Neural progenitor cell (in vitro differentiated cells): ENCODE measurements around the gene BCL2L13. TPM values are rescaled to one million over a fixed set of nuclear protein-coding genes. Genes with fewer than 3 reads are reported as not detected.

ENCODE experiments used
- DNase-seq: peaks from one replicate; pipeline ENCODE4 v3.0.0-alpha.2; 2016; ENCODE audit warnings: low spot score
- H2AFZ ChIP-seq: fragments of 200-600 bp; sonication (generic); replicated peaks from 2 replicates; pipeline ENCODE4 v1.6.1; 2016; ENCODE audit warnings: antibody characterized with exemption
- H3F3A ChIP-seq: fragments of 200-600 bp; sonication (generic); 2 replicates; pipeline ENCODE4 v1.6.1; 2016; ENCODE audit warnings: antibody characterized with exemption, low read depth
- H3K27ac ChIP-seq: fragments of 200-600 bp; sonication (generic); 2 replicates; pipeline ENCODE4 v1.5.1; 2016; ENCODE audit warnings: mild to moderate bottlenecking
- H3K27me3 ChIP-seq: fragments of 200-600 bp; sonication (generic); 2 replicates; pipeline ENCODE4 v1.6.1; 2016; ENCODE audit warnings: mild to moderate bottlenecking, moderate library complexity
- H3K36me3 ChIP-seq: fragments of 200-600 bp; sonication (generic); 2 replicates; pipeline ENCODE4 v1.5.1; 2016
- H3K4me1 ChIP-seq: fragments of 200-600 bp; sonication (generic); 2 replicates; pipeline ENCODE4 v1.6.1; 2016; ENCODE audit warnings: mixed run types
- H3K4me2 ChIP-seq: fragments of 200-600 bp; sonication (generic); 2 replicates; pipeline ENCODE4 v1.6.1; 2016
- H3K4me3 ChIP-seq: fragments of 200-600 bp; sonication (generic); 2 replicates; pipeline ENCODE4 v1.5.1; 2016
- H3K79me2 ChIP-seq: fragments of 200-600 bp; sonication (generic); 2 replicates; pipeline ENCODE4 v1.6.1; 2016; ENCODE audit warnings: low read depth
- H3K9ac ChIP-seq: fragments of 200-600 bp; sonication (generic); 2 replicates; pipeline ENCODE4 v1.6.1; 2016
- H3K9me3 ChIP-seq: fragments of 200-600 bp; sonication (generic); 2 replicates; pipeline ENCODE4 v1.5.1; 2016; ENCODE audit warnings: low read depth
- H4K20me1 ChIP-seq: fragments of 200-600 bp; sonication (generic); 2 replicates; pipeline ENCODE4 v1.6.1; 2016; ENCODE audit warnings: low read depth
- H3K27ac Mint-ChIP-seq: 3 replicates; pipeline ENCODE4 v1.8.0; 2021; ENCODE audit warnings: mixed read lengths
- H3K27me3 Mint-ChIP-seq: 2 replicates; pipeline ENCODE4 v1.8.0; 2022; ENCODE audit warnings: low read depth, mild to moderate bottlenecking, inconsistent platforms, moderate library complexity, mixed read lengths; ENCODE audit not compliant: insufficient read depth
- H3K36me3 Mint-ChIP-seq: 3 replicates; pipeline ENCODE4 v1.8.0; 2021; ENCODE audit warnings: mixed read lengths
- H3K4me1 Mint-ChIP-seq: 3 replicates; pipeline ENCODE4 v1.8.0; 2021; ENCODE audit warnings: mixed read lengths
- H3K4me3 Mint-ChIP-seq: 3 replicates; pipeline ENCODE4 v1.8.0; 2021; ENCODE audit warnings: mild to moderate bottlenecking, moderate library complexity, mixed read lengths
- H3K9me3 Mint-ChIP-seq: 3 replicates; pipeline ENCODE4 v1.8.0; 2020; ENCODE audit warnings: mixed read lengths
- EZH2 ChIP-seq: fragments of 200-600 bp; sonication (generic); IDR thresholded peaks from 2 replicates; pipeline ENCODE4 v1.6.1; 2017; ENCODE audit warnings: antibody characterized with exemption, mild to moderate bottlenecking, moderate library complexity
- EZH2phosphoT487 ChIP-seq: fragments of 200-600 bp; sonication (generic); IDR thresholded peaks from 2 replicates; pipeline ENCODE4 v1.6.1; 2017; ENCODE audit warnings: antibody characterized with exemption
- total RNA-seq: library from RNA; depleted of rRNA; stranded (reverse); fragments of >200 nt; gene quantifications from 2 replicates; pipeline ENCODE4 v1.2.3, GENCODE V29; 2015; ENCODE audit warnings: low replicate concordance
- TF ChIP-seq, protein P1 (sequence below): fragments of 200-600 bp; sonication (generic); IDR thresholded peaks from 2 replicates; pipeline ENCODE4 v1.5.1; 2017; ENCODE audit warnings: antibody characterized with exemption, mild to moderate bottlenecking

The BCL2L13 gene
- total RNA-seq, 1 donor from 2014 or later: 47.7 TPM

DNA sequence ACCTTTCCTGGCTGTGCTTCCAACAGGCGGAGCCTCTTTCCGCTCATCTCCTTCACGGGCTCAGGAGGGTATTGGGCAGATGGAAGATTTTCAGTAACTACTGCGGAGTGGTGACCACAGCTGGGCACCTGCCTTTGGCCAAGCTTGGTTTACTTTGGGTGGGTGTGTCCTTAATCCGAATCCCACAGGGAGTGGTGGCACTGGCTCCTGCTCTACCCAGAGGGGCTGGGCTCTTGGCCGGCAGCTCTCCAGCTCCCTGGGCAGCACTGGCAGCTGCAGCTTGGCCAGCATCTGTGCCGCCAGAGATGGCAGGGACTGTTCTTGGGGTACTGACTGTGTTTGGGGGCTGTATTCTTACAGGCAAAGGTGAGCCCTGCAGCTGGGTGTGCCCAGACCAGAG is 105.9 kb downstream of the BCL2L13 start:
- DNase-seq: no peak
- Histone ChIP-seq H3K4me1 (peaks cover 11% of the 10 kb centered on the region), H4K20me1 (peaks cover 6% of the 10 kb centered on the region), H3K27ac (no peak overlapping the region), H3K36me3 (no peaks in the 10 kb centered on the region), H3K9ac (no peak overlapping the region), H3F3A (peaks cover 8% of the 10 kb centered on the region), H2AFZ (no peak overlapping the region), H3K27me3 (no peaks in the 10 kb centered on the region), H3K4me2 (peak overlapping the region; percentile 13), H3K79me2 (no peaks in the 10 kb centered on the region), H3K9me3 (no peaks in the 10 kb centered on the region), H3K4me3 (no peak overlapping the region)
- no peaks in the 10 kb centered on the region for H3K27me3 Mint-ChIP-seq
- peaks cover 2% of the 10 kb centered on the region for H3K4me1 Mint-ChIP-seq
- H3K9me3 Mint-ChIP-seq: no peaks in the 10 kb centered on the region
- TF ChIP-seq, protein P1, sequence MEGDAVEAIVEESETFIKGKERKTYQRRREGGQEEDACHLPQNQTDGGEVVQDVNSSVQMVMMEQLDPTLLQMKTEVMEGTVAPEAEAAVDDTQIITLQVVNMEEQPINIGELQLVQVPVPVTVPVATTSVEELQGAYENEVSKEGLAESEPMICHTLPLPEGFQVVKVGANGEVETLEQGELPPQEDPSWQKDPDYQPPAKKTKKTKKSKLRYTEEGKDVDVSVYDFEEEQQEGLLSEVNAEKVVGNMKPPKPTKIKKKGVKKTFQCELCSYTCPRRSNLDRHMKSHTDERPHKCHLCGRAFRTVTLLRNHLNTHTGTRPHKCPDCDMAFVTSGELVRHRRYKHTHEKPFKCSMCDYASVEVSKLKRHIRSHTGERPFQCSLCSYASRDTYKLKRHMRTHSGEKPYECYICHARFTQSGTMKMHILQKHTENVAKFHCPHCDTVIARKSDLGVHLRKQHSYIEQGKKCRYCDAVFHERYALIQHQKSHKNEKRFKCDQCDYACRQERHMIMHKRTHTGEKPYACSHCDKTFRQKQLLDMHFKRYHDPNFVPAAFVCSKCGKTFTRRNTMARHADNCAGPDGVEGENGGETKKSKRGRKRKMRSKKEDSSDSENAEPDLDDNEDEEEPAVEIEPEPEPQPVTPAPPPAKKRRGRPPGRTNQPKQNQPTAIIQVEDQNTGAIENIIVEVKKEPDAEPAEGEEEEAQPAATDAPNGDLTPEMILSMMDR: no peak
- H3K4me3 Mint-ChIP-seq: no peak overlapping the region
- no peak overlapping the region for H3K27ac Mint-ChIP-seq
- no peaks in the 10 kb centered on the region for H3K36me3 Mint-ChIP-seq

DNA sequence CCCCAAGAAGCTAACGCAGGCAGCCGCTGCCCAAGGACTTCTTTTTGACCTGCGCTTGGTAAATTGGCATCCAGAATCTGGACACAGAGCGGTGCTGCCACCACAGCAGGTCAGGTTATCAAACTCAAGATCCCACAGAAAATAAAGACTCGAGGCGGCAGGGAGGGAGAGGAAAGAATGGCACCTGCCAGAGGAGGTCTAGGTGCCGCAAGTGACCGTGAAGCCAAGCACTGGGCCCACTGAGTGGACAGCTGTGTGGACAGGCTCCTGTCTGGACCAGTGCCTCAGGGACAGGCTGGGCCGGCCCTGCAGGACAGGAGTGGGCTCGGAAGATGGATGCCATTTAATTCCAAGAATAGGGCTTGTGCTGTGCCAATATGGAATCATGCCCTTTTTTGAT is 108.4 kb downstream of the BCL2L13 start:
- Histone ChIP-seq H3K79me2 (no peaks in the 10 kb centered on the region), H3K4me3 (no peak overlapping the region), H4K20me1 (peaks cover 6% of the 10 kb centered on the region), H3K27ac (no peak overlapping the region), H3K9me3 (no peaks in the 10 kb centered on the region), H3K36me3 (no peaks in the 10 kb centered on the region), H3K4me1 (peaks cover 11% of the 10 kb centered on the region), H3K27me3 (no peaks in the 10 kb centered on the region), H2AFZ (no peak overlapping the region), H3K4me2 (no peak overlapping the region), H3F3A (peaks cover 10% of the 10 kb centered on the region), H3K9ac (no peak overlapping the region)
- no peak for TF ChIP-seq EZH2phosphoT487
- H3K27ac Mint-ChIP-seq: no peak overlapping the region
- no peaks in the 10 kb centered on the region for H3K36me3 Mint-ChIP-seq
- no peak overlapping the region for H3K4me3 Mint-ChIP-seq
- H3K9me3 Mint-ChIP-seq: no peaks in the 10 kb centered on the region
- no peak for DNase-seq
- peaks cover 2% of the 10 kb centered on the region for H3K27me3 Mint-ChIP-seq
- peaks cover 4% of the 10 kb centered on the region for H3K4me1 Mint-ChIP-seq

DNA sequence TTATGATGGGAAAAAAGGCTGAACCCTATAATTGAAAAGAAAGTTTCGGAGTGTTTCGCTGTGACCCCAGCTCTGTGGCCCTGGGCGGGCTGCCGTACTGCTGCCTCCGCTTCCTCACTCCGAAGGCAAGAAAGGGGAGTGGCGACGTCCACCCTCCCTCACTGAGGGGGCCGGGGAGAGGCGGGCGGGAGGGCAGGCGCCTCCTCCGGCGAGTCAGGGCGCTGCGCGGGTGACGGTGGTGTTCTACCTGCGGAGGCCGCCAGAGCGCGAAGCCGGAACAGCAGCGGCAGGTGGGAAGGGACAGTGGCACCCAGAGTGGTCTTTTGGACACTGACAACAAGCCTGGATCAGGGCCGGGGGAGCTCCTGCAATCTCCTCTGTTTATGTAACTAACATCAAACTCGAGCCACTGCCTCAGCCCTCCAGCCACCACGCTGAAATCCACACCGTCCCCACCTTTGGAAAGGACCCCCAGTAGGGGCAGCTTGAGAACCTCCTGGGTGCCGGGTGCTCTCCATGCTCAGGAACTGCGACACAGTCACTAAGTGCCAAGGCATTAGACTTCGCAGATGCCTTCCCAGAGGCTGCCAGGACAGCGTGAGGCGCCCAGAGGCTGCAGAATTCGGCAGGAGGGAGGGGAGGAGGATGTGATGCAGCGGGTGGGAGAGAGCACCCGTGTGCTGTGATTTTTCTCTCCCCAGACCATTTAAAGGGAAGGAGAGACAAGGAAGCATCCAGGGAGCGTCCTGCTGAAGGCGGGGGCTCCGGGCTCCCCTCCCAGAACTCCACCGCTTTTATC is 110.2 kb downstream of the BCL2L13 start:
- Histone ChIP-seq H3K4me1 (peaks cover 9% of the 10 kb centered on the region), H3K9me3 (no peaks in the 10 kb centered on the region), H3K27me3 (no peaks in the 10 kb centered on the region), H3K4me3 (no peak overlapping the region), H3K4me2 (no peak overlapping the region), H4K20me1 (peaks cover 3% of the 10 kb centered on the region), H3K36me3 (no peaks in the 10 kb centered on the region), H3K79me2 (no peaks in the 10 kb centered on the region), H3F3A (peaks cover 10% of the 10 kb centered on the region), H2AFZ (no peak overlapping the region), H3K27ac (no peak overlapping the region), H3K9ac (no peak overlapping the region)
- Mint-ChIP-seq H3K4me3 (no peak overlapping the region), H3K27me3 (peaks cover 2% of the 10 kb centered on the region), H3K36me3 (no peaks in the 10 kb centered on the region), H3K9me3 (no peaks in the 10 kb centered on the region), H3K4me1 (peaks cover 2% of the 10 kb centered on the region), H3K27ac (no peak overlapping the region)
- TF ChIP-seq EZH2phosphoT487: no peak
- TF ChIP-seq, protein P1: peak; percentile 57
- DNase-seq: peak; percentile 71

DNA sequence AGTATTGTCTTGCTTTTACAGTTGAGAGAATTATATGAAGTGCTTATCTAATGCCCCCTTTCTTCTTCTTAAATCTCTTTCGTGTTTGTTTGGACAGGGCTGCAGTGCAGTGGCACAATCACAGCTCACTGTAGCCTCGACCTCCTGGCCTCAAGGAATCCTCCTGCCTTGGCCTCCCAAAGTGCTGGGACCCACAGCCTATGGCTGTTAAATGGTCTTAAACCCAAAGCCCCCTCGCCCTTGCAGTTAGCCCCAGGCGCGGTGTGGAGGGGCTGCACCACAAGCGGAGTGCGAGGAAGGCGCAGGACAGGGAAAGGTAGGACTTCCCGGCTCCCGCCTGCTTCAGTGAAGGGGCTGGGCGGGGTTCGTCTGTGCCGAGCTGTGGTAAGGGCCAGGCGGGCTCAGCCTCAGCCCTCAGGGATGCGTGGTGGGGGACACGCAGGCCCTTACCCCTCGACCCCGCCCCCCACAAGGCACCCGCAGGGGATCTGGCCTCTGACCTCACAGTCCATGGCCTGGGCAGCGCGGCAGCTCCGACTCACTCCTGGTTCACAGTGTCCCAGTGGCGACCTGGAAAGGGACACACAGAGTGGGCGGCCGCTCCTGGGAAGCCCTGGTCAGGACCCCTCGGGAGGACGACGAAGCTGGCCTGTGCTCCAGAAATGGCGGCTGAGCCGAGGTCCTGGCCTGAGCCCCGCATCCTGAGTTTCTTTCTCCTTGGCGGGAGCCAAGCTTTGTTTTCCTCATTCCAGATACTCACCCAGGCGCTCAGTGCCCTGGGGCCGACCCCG is 111.2 kb downstream of the BCL2L13 start:
- DNase-seq: peak; percentile 46
- no peaks in the 10 kb centered on the region for H3K36me3 ChIP-seq
- H3K9me3 Mint-ChIP-seq: no peaks in the 10 kb centered on the region
- H4K20me1 ChIP-seq: no peaks in the 10 kb centered on the region
- H3K4me3 ChIP-seq: no peak overlapping the region
- no peaks in the 10 kb centered on the region for H3K36me3 Mint-ChIP-seq
- no peaks in the 10 kb centered on the region for H3K79me2 ChIP-seq
- H3F3A ChIP-seq: peaks cover 4% of the 10 kb centered on the region
- no peaks in the 10 kb centered on the region for H3K27me3 ChIP-seq
- no peak overlapping the region for H3K27ac Mint-ChIP-seq
- H3K4me2 ChIP-seq: no peak overlapping the region
- no peak overlapping the region for H3K9ac ChIP-seq
- TF ChIP-seq EZH2 (no peak), EZH2phosphoT487 (no peak)
- TF ChIP-seq, protein P1: no peak
- H3K9me3 ChIP-seq: no peaks in the 10 kb centered on the region
- no peak overlapping the region for H3K4me3 Mint-ChIP-seq
- no peak overlapping the region for H2AFZ ChIP-seq
- peaks cover 2% of the 10 kb centered on the region for H3K27me3 Mint-ChIP-seq
- H3K4me1 ChIP-seq: no peaks in the 10 kb centered on the region
- no peak overlapping the region for H3K27ac ChIP-seq
- H3K4me1 Mint-ChIP-seq: peaks cover 2% of the 10 kb centered on the region
